Stimulated activated CD4-positive, alpha-beta T cell treated with anti-CD3 and anti-CD28 coated beads, Interleukin-2, amount 100 ng/mL, for 48 hours (primary cell): ENCODE measurements around the gene MCTP2.
"Not testable (repeated sequence)": the region's sequence is repeated elsewhere in the genome, so short reads cannot be mapped to it uniquely, and the experiment has no call there.

Experiments
- DNase-seq, 2 donors: peaks; one replicate each; pipeline ENCODE4 v3.0.0-alpha.2; 2020

The MCTP2 gene

DNA sequence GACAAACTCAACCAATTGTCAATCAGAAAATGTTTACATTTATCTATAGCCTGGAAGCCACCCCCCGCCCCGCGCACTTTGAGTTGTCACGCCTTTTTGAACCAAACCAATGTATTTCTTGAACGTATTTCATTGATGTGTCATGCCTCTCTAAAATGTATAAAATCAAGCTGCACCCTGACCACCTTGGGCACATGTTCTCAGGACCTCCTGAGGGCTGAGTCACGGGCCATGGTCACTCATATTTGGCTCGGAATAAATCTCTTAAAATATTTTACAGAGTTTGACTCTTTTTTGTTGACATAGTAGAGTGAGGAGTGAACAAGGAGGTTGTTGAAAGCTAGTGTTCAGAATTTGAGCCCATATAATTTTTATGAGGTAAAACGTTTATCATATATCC is 6.5 kb downstream of the MCTP2 start:
- no peak for DNase-seq

DNA sequence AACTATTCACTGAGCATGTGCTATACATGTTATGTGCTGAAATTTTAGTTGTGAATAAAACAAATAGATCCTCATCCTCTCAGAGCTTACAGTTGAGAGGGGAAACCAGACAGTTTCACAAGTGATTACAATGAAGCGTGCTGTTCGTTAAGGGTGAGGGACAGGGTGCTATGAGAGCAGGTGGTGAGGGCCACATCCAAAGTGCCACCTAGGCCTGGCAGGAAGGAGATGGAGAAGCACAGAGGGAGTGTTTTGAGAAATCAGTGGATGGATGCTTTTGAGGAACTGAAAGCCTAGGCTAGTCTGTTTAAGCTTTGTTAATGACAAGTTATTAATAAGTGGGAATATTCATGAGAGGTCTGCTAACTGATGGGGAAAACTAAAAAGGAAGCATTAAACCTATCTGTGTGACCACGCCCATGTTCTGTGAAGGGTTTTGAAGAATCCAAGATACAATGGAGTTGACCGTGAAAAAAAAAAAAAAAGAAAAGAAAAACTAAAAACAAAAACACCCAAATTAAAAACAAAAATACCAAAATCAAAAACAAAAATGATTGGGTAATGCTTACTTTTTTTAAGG is 7.3 kb downstream of the MCTP2 start:
- no peak for DNase-seq

DNA sequence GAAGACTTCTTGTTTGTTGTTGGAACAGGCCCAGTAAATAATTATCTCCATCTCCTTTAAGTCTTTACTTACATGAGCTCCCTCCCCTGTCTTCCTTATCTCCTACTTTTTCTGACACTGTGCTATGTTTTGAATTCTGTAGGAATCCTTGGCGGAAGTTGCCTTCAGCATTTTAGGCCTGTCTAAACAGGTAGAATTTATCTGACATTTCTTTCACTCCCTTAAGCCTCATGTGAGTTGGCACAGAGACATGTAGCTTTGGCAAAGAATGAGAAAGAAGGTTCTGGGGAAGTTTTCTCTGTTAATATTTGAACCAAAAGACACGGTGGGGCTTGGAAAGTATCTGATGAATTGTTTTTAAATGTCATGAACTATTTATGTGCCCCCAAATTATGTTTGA is 8.1 kb downstream of the MCTP2 start:
- no peak for DNase-seq

DNA sequence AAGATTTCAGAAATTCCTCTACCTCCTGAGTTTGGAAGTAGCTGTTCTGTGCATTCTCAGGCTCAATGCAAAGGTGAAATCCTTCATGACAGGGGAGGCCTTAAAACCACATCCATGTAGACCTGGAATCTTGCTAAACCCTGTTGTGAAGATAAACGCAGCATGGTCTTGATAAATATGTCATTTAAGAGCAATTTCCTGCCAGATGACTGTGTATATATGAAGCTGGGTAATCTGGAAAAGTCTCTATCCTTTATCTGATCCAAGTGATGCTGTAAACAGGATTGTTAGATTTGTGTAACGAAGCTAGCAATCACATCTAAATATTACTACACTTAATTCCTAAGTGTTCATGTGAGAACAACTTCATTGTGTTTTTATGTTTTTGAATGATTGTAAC is 9.1 kb downstream of the MCTP2 start:
- DNase-seq, result no peak

DNA sequence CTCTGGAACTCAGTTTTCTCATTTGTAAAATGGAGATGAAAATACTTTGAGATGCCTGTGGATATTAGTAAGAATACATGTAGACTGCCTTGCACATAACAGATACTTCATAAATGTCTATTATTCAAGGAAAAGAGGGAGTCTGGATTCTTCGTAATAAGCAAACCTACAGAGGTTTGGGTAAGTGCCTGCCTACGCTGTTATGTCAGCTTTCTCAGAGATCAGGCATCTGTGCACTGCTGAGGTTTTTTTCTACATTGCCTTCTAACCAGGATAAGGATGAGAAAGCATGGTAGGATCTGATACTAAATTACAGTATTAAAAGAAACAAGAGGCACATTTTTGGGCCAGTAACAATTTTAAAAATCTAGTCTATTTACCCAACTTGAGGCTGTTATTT is 10.9 kb downstream of the MCTP2 start:
- DNase-seq, result no peak

DNA sequence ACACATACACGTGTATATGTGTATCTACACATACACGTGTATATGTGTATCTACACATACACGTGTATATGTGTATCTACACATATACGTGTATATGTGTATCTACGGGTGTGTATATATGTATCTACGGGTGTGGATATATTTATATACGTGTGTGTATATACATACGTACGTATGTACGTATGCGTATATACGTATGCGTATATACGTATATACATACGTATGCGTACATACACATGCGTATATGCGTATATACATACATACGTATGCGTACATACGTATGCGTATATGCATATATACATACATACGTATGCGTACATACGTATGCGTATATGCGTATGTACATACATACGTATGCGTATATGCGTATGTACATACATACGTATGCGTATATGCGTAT is 11.6 kb downstream of the MCTP2 start:
- DNase-seq, result not testable (repeated sequence)

DNA sequence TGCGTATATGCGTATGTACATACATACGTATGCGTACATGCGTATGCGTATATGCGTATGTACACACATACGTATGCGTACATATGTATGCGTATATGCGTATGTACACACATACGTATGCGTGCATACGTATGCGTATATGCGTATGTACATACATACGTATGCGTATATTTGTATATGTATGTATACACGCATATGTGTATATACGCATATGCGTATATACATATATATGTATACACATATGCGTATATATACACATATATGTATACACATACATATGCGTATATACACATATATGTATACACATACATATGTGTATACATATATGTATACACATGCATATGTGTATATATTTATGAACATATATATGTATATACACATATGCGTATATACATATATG is 12.1 kb downstream of the MCTP2 start:
- DNase-seq, result no peak

DNA sequence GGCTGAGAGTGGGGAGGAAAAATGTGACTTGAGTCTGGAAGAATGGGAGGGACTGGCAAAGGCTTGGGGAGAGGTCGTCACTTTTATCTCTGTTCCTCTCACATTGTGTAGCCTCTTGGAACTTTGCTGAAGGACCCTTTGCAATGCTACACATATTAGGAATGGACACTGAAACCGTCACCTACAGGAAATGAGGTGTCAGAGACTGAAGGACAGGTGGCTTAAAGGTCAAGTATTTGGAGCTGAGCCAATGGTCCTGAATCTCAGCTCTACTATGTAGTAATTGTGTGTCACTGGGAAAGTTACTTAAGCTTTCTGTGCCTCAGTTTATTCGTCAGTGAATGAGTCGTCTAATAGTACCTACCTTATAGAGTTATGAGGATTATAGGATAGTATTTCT is 14.7 kb downstream of the MCTP2 start:
- DNase-seq, result no peak

DNA sequence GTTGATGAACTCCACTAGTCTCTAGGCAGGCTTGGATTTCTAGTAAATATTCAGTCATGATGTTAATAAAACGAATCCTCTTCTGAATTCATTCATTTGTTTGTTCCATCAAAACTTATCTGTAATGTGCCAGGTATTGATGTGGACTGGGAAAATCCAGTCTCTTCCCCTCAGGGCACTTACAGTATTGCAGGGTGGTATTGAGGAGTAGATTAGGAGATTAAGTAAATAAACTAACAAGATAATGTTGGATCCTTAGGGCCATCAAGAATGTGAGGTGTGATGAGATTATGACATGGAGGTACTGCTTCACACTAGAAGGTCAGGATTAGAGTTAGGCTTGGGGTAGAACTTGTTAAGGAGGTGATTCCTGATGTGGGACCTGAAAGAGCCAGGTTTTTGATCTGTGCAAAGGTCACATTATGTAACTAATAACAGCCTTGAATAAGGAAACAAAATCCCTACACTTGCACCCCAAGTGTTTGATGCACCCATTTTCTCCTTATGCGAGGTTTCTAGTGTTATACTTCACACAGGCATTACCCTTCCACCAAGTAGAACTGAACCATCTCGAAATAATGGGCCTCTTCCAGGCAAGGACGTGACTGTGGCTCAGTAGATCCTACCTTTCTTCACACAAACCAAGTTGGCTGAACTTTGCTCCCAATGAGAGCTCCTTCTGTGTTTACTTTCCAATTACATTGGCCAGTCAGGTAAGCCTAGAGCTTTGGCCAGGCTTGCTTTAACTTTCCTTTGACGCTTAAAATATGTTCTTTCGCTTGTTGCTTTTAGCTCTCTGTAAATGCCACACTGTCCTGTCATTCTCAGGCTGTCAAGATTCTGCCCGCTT is 16.7 kb downstream of the MCTP2 start:
- no peak for DNase-seq

DNA sequence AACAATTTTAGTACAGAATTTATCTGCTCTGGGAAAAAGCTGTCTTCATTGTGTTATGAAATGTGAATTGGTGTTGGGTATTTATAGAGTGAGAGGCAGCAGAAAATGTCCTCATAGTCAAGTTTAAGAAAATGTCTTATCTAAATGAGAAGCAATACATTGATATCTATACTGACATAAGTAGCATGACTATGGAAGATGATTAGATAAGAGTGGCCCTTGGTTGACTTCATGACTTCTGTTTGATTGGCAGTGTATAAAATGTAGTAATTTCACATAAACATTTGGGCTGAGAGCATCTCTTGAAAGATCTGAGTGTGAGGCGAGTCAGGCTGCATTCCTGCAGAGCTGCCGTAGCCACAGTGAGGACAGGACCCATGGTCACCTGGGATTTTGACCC is 19.4 kb downstream of the MCTP2 start:
- no peak for DNase-seq

DNA sequence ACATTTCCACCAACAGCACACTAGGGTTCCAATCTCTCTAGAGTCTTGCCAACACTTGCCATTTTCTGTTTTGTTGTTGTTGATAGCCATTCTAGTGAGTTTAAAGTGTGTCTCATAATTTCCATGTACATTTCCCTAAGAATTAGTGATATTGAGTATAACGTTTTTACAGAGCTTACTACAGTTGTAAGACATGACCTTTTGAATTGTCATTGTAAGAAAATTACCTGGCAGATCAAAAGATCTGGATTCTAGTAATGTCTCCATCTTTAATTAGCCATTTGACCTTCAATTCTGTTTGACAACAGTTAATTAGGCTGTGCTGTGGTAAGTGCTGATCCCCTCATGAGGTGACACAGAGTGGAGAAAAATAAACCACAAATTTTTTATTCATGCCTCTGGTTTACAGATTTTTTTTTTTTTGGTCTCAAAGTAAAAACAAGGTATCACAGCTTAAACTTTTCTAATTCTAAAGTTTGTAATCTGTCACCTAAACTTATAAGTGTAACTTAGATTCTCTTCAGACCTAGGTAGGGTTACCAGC is 20.9 kb downstream of the MCTP2 start:
- DNase-seq, result no peak

DNA sequence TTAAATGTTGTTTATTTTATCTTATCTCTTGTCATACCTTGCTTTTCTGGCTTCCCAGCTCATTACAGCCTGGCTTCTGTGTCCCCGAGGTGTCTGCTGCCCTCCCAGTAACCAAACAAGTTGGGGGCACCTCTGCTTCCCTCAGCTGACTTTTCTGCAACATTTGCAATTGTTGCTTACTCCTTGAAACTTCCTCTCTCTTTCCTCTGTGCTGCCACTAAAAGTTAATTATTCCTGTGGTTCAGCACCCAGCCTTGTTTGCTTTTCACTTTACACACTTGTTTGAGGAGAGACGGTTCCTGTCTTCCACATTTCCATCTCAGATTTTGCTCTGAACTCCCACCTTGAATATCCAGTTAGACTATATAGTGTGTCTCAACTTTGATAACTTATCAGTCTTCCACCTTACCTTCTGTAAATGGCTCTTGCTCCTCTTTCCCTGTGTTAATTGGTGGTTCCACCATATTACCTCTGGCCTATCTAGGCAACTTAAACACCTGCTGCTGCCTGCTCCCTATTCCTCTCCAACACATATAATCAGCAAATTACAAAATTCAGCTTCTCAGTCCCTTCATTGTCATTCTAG is 21.6 kb downstream of the MCTP2 start:
- no peak for DNase-seq

DNA sequence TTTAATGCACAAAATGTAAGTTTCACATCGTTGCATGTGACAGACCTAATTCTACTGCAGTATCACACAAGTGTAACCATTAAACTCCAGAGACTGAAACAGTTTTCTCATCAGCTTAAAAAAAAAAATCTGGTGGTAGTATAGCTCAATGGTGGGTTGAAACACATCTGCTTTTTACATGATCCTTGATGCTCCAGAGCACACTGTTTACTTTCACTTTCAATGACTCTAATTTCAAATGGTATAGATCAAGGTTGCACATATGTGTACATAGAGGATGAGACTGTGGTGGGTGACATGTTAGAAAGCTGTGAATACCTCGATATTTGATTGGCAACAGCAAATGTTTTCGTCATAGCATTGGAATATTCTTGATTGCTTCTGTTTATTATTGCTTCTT is 22.4 kb downstream of the MCTP2 start:
- no peak for DNase-seq

DNA sequence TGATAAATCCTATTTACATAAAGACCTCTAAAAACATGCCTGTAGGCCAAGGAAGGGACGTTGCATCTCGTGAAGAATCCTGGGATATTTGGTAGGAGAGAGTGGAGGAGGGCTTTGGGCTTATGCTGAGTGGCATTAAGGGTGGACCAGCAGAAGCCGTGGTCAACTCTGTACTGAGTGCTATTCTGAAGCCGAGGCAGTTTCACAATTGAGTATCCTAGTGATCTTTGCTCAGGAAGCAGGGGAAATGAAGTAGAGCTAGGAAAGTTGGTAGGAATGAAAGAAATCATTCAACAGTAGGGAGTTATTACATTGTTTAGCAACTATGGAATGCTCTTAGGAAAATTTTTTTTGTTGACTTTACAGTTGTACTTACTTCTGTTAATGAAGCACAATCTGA is 24.2 kb downstream of the MCTP2 start:
- DNase-seq, result no peak

DNA sequence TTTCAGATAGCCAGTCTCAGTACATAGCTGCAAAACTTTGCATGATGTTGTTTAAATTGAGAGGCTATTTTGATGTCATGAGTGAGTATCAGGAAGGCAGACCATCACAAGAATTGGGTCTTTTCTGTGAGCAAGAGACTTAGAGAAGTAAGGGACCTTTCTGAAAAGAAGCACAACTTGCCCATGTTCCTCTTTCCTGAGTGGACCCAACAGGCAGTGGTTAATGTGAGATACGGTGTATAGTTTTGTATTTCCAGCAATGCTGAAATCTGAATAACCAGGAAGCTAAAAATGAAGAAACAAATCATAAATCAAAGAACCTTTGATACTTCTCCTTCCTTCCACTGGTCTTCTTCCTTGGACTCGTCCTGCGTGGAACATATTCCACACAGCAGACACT is 25.1 kb downstream of the MCTP2 start:
- DNase-seq, result no peak

DNA sequence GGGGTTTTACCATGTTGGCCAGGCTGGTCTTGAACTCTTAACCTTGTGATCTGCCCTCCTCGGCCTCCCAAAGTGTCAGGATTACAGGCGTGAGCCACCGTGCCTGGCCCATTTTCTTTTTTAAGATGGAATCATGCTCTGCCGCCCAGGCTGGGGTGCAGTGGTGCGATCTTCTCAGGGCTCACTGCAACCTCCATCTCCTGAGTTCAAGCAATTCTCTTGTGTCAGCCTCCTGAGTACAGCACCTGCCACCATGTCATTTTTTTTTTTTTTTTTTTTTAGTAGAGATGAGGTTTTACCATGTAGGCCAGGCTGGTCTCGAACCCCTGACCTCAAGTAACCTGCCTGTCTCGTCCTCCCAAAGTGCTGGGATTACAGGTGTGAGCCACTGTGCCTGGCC is 26.4 kb downstream of the MCTP2 start:
- not testable (repeated sequence) for DNase-seq

DNA sequence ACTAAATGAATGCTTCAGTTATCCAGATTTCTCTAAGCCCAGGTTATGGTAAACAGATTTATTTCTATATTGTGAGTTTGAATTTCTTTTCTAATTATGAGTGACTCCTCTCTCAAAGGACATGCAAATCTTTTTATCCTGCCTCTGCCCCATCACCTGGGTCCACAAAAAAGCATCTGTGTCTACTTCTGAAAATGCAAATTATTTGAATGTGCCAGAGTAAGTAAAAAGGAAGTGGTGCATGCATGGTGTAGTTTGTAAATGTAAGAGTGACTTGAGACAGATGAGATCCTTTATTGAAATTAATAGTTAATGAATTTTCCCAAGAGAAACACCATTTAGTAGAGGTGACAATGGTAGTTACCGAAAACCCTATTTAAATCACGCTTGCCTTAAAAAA is 26.9 kb downstream of the MCTP2 start:
- no peak for DNase-seq

DNA sequence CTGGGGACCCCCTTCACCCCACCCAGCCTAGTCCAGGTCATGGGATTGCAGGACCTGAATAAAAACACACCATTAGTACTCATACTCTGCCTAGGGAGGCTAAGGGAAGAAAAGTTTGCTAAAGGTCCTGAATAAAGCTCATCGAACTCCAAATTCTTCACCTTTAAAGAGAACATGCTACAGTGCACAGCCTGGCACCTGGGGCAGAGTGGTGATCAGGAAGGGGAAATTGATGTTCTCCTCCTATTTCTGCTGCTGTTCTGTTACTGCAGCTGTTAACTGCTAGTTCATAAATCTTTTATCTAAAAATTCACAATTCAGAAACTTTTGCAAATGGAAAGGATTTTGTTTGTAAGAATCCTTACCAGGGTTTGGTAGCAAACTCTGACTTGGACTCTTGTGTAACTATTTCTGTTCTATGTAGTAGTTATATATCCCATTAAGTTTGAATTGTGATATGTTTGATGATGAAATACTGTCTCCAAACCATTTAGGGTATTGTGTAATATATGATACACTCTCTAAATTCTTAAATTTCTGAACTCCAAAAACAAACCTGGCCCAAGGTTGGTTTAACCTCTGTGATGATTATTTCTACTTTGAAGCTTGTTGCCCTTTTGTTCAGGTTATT is 27.9 kb downstream of the MCTP2 start:
- DNase-seq, result no peak

DNA sequence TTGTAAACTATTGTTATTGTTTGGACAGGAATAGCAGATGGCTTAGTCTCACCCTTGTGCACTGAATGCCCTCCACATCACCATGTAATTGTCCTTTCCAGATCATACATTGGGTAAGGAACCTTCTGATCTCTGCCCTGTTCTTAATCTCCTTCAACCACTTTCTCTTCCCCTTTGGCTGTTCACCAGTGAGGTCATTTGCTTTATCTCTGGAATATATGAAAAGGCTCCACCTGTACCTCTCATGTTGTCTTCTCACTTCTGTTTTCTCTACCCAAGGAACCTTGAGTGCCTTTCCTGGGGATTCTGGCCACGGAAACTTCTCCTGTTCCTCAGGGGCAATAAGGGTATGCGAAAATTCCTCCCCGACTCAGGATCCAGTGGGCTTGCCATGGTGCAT is 28.5 kb downstream of the MCTP2 start:
- no peak for DNase-seq

DNA sequence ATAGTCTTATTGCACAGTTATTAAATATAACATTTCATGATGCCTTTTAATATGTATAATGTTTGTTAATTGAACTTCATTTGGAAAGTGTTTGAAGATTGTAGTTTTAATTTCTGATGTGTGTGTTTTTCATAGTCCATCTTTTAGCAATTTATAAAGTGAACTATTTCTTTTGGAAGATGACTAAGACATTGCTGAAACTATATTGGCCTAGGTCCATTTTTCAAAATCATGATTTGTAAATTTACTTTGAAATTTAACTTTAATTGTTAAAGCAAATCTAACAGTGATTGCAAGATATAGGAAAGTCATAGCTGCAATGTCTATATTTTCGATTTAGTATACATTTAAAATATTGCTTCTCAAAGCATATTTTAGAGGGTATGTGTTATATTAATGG is 30.8 kb downstream of the MCTP2 start:
- DNase-seq, result no peak

DNA sequence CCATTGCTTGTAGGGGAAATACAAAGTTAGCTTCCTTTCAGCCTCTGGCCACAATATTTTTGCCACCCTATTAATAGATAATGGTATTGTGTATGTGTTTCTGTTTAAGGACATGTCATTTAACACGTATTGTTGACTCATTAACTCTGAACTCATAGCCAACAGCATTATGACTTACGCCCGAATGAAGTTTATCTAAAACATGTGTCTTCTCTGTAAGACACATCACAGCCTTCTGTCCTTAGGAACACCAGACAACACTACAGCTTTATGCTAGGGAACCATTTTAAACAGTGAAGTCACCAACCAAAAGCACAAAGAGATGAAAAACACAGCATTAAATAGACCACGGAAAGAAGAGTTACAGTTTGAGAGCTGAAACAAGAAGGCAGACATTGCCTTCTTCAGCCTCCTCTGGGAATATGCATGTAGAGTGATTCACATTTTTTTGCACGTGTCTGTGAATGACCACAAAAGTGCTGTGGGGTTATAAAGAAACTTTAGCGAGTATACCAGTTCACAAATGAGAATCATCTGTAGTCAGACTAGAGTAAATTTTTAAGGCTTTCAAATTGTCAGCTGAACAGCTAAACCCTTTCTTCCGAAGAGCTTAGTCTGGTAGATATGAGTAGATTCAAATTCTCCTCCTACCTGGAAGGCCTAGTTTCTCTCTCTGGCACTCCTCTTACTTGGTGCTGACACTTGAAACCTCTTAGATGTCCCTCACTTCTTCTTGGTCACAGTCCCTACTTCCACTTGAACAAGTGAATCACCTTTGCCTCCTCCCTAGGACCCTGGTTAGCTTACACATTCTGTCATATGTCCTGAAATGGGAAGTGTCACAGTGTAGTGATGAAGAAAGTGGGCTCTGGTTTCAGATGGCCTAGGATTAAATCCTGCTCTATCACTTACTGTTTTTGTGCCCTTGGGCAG is 32.2 kb downstream of the MCTP2 start:
- DNase-seq, result no peak

DNA sequence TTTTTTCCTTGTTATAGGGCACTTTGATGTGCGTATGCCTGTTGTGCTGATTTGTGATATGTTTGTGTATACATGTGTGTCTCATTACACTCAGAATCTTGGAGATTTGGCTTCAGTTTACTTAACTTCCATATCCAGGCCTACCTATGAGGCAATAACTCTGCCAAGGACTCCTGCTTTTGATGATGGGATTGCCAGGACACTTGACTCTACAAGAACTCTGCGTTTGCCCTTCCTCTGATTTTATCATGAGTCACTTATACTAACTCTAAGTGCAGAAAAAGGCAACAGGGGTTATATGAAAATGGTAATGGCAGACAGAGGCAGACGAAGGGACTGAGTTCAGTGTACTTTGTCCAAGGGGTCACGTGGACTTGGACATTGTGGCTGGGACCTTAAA is 33.6 kb downstream of the MCTP2 start:
- DNase-seq, result no peak

DNA sequence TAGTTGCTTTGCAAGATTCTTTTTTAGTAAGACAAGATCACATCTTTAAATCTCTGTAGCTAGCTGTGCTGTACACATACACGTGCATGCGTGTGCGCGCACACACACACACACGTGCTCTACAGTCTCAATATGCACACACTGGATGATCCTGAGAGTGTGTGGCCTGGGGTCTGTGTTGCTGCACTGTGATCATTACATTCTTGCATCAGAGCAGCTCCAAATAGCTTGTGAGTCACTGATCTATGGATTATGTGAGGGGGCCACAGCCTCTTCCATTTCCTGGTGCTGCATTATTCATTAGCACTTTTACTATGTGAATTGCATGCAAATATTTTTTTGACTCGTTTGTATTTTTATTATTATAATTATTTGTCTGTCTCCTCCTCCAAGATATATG is 34.6 kb downstream of the MCTP2 start:
- DNase-seq, result no peak
